Gastrocnemius medialis (tissue), 4 donors: Measurements from ENCODE around the gene TF. TPM values are rescaled to one million over a fixed set of nuclear protein-coding genes. Genes with fewer than 3 reads are reported as not detected.
A peak's percentile ranks its signal among the peaks of the same experiment; 100 is the strongest.

Experiments used
- ATAC-seq, 2 donors: fragments of 150-250 bp; one replicate each; pipeline ENCODE4 v1.9.1; 2016
- DNase-seq, 2 donors: peaks; one replicate each; pipeline ENCODE4 v3.0.0-alpha.2; 2019
- H3K27ac ChIP-seq, 4 donors: fragments of 200-600 bp; sonication (generic); 1 replicate in 1 of 4; 2 replicates in 3 of 4; pipeline ENCODE4 v1.5.1; 2016 to 2018; ENCODE audit warnings: mild to moderate bottlenecking in 2 of 4, moderate library complexity in 1 of 4
- H3K27me3 ChIP-seq, 3 donors: fragments of 200-600 bp; sonication (generic) in 2 of 3; 1 replicate in 1 of 3; 2 replicates in 2 of 3; pipeline versions ENCODE4 v1.5.1 to v1.6.0; 2016 to 2019; ENCODE audit warnings: mild to moderate bottlenecking in 1 of 3, moderate library complexity in 1 of 3
- H3K36me3 ChIP-seq, 2 donors: fragments of 200-600 bp; sonication (generic) in 1 of 2; one replicate each; pipeline ENCODE4 v1.5.1; 2017 to 2018
- H3K4me1 ChIP-seq, 2 donors: fragments of 200-600 bp; sonication (generic) in 1 of 2; one replicate each; pipeline ENCODE4 v1.5.1; 2016 to 2017; ENCODE audit warnings: mild to moderate bottlenecking in 2 of 2
- H3K4me3 ChIP-seq, 4 donors: fragments of 200-600 bp; sonication (generic) in 3 of 4; 1 replicate in 1 of 4; 2 replicates in 3 of 4; pipeline ENCODE4 v1.5.1; 2016 to 2019; ENCODE audit warnings: mild to moderate bottlenecking in 2 of 4
- H3K9me3 ChIP-seq, 3 donors: fragments of 200-600 bp; sonication (generic) in 2 of 3; 1 replicate in 1 of 3; 2 replicates in 2 of 3; pipeline ENCODE4 v1.5.1; 2016 to 2019
- CTCF ChIP-seq, 5 experiments: fragments of 450-650 bp in 3 of 5; fragments of 200-600 bp in 2 of 5; sonication (generic) in 2 of 5; IDR thresholded peaks in 4 of 5; conservative IDR thresholded peaks in 1 of 5; 1 replicate in 4 of 5; 2 replicates in 1 of 5; pipeline ENCODE4 v1.5.1; 2016 to 2019; ENCODE audit warnings: antibody characterized with exemption in 5 of 5, mild to moderate bottlenecking in 3 of 5, moderate library complexity in 3 of 5
- POLR2A ChIP-seq, 2 donors: fragments of 450-650 bp; IDR thresholded peaks; one replicate each; pipeline ENCODE4 v1.6.1; 2017; ENCODE audit warnings: antibody characterized with exemption in 2 of 2, mild to moderate bottlenecking in 2 of 2, moderate library complexity in 2 of 2
- in situ Hi-C, 4 donors: fragments of 200-750 bp; cut with MboI; loops; one replicate each; pipeline versions ENCODE4 v1.15.0 to v1.8.0; 2017; ENCODE audit warnings: low sequenced_read_pairs in 4 of 4
- intact Hi-C: fragments of 100-400 bp; cut with DNase I; formaldehyde crosslinking; loops from one replicate; pipeline ENCODE4 v1.15.1; 2023; ENCODE audit warnings: low total_unique reads
- total RNA-seq, 4 donors: library from RNA; depleted of rRNA; stranded (reverse); fragments of >200 nt; gene quantifications; one replicate each; pipeline versions ENCODE4 v1.1.0 to v1.2.3, GENCODE V29; 2016

Gene TF
- 10 to 100 TPM in 1 of 4 donors, 1 to 10 TPM in 2, not detected in 1; 2.8 to 11.5 (median 4.3) TPM for total RNA-seq

GRCh38 chr3:133745981-133746711, at the start of gene TF:
Gene TF, plus strand, starts transcription at chr3:133746393. Its CDS starts 48 bp downstream, at chr3:133746441.
- Histone ChIP-seq H3K36me3 (no peaks in the 10 kb centered on the region), H3K4me1 (no peaks in the 10 kb centered on the region), H3K27me3 (peaks cover 6 to 15% (median 7%) of the 10 kb centered on the region in 3 donors), H3K27ac (no peak within 1 kb of the TSS), H3K9me3 (no peaks in the 10 kb centered on the region), H3K4me3 (peak within 1 kb of the TSS in 1 of 4 donors; percentile 21)
- in situ Hi-C loops, result no loop called here
- ATAC-seq (no peak), DNase-seq (no peak)
- intact Hi-C loops, result no loop called here
- TF ChIP-seq CTCF (IDR thresholded peaks at IDR 0.05 in 4 of 5, conservative IDR thresholded peaks at IDR 0.05 in 1 of 5) (no peak), POLR2A (IDR thresholded peaks at IDR 0.05) (no peak)

- no peaks in the 10 kb centered on the region for H3K9me3 ChIP-seq
- no peaks in the 10 kb centered on the region for H3K27me3 ChIP-seq
- no peak overlapping the region for H3K4me3 ChIP-seq
- DNase-seq, result no peak
- no peak overlapping the region for H3K27ac ChIP-seq
- intact Hi-C loops, result no loop called here
- H3K4me1 ChIP-seq, result no peaks in the 10 kb centered on the region
- no peaks in the 10 kb centered on the region for H3K36me3 ChIP-seq
- TF ChIP-seq POLR2A (IDR thresholded peaks at IDR 0.05) (no peak), CTCF (IDR thresholded peaks at IDR 0.05 in 4 of 5, conservative IDR thresholded peaks at IDR 0.05 in 1 of 5) (no peak)
- in situ Hi-C loops, result no loop called here
- no peak for ATAC-seq
Measured at GRCh38 chr3:133697960-133698359, 48.2 kb upstream of the TF start.

- H3K27ac ChIP-seq, result no peak overlapping the region
- TF ChIP-seq CTCF (IDR thresholded peaks at IDR 0.05 in 4 of 5, conservative IDR thresholded peaks at IDR 0.05 in 1 of 5), result no peak
- TF ChIP-seq POLR2A (IDR thresholded peaks at IDR 0.05), result no peak
- DNase-seq (no peak), ATAC-seq (no peak)
- no peaks in the 10 kb centered on the region for H3K9me3 ChIP-seq
- intact Hi-C loops (no loop called here), in situ Hi-C loops (no loop called here)
- H3K36me3 ChIP-seq, result no peaks in the 10 kb centered on the region
- no peaks in the 10 kb centered on the region for H3K4me1 ChIP-seq
- H3K27me3 ChIP-seq, result no peaks in the 10 kb centered on the region
- no peak overlapping the region for H3K4me3 ChIP-seq
Measured at GRCh38 chr3:133699467-133699866, 46.7 kb upstream of the TF start.

GRCh38 chr3:133699903-133700302, 46.3 kb upstream of the TF start:
- Histone ChIP-seq H3K27ac (no peak overlapping the region), H3K9me3 (no peaks in the 10 kb centered on the region), H3K36me3 (no peaks in the 10 kb centered on the region), H3K4me1 (no peaks in the 10 kb centered on the region), H3K27me3 (no peaks in the 10 kb centered on the region), H3K4me3 (no peak overlapping the region)
- ATAC-seq (no peak), DNase-seq (no peak)
- intact Hi-C loops (no loop called here), in situ Hi-C loops (no loop called here)
- no peak for TF ChIP-seq POLR2A (IDR thresholded peaks at IDR 0.05)
- TF ChIP-seq CTCF (IDR thresholded peaks at IDR 0.05 in 4 of 5, conservative IDR thresholded peaks at IDR 0.05 in 1 of 5), result no peak
